Uterus (tissue), 4 donors: ENCODE results near the gene SRGAP1. TPM values are rescaled to one million over a fixed set of nuclear protein-coding genes. Genes with fewer than 3 reads are reported as not detected.

Experiments
- DNase-seq, 2 donors: peaks; one replicate each; pipeline ENCODE4 v3.0.0-alpha.2; 2019 to 2020
- H3K27ac ChIP-seq, 2 donors: fragments of 200-600 bp; sonication (generic); 1 replicate in 1 of 2; 2 replicates in 1 of 2; pipeline ENCODE4 v1.5.1; 2016 to 2018
- H3K27me3 ChIP-seq, 2 donors: fragments of 200-600 bp; sonication (generic); one replicate each; pipeline ENCODE4 v1.5.1; 2018 to 2019; ENCODE audit warnings: control low read depth in 1 of 2
- H3K36me3 ChIP-seq, 2 donors: fragments of 200-600 bp; sonication (generic); one replicate each; pipeline ENCODE4 v1.5.1; 2019; ENCODE audit warnings: control low read depth in 1 of 2
- H3K4me1 ChIP-seq, 2 donors: fragments of 200-600 bp; sonication (generic); one replicate each; pipeline ENCODE4 v1.5.1; 2018 to 2019; ENCODE audit warnings: control low read depth in 1 of 2
- H3K4me3 ChIP-seq, 2 donors: fragments of 200-600 bp; sonication (generic); 1 replicate in 1 of 2; 2 replicates in 1 of 2; pipeline ENCODE4 v1.5.1; 2018 to 2019; ENCODE audit warnings: mild to moderate bottlenecking in 1 of 2
- H3K9me3 ChIP-seq, 2 donors: fragments of 200-600 bp; sonication (generic); one replicate each; pipeline ENCODE4 v1.5.1; 2019; ENCODE audit warnings: control low read depth in 1 of 2
- POLR2A ChIP-seq, 2 donors: fragments of 450-650 bp; IDR thresholded peaks; one replicate each; pipeline ENCODE4 v1.6.1; 2016; ENCODE audit warnings: antibody characterized with exemption in 2 of 2, mild to moderate bottlenecking in 1 of 2, moderate library complexity in 1 of 2
- intact Hi-C: fragments of 100-400 bp; cut with DNase I; formaldehyde crosslinking; loops from one replicate; pipeline ENCODE4 v1.15.1; 2023; ENCODE audit warnings: low total_unique reads
- total RNA-seq, 4 donors: library from RNA; depleted of rRNA in 3 of 4; stranded (reverse); fragments of >200 nt in 3 of 4; gene quantifications; one replicate each; pipeline versions ENCODE4 v1.1.0 to v1.2.4, GENCODE V29; 2014 to 2023
- TF ChIP-seq, protein P1 (sequence below), 4 experiments: fragments of 200-600 bp in 2 of 4; fragments of 450-650 bp in 2 of 4; sonication (generic) in 2 of 4; IDR thresholded peaks; one replicate each; pipeline ENCODE4 v1.5.1; 2016 to 2019; ENCODE audit warnings: antibody characterized with exemption in 4 of 4, mild to moderate bottlenecking in 2 of 4, moderate library complexity in 1 of 4
- donor health status: DM: yes; HTN: yes; CAD: no.

The SRGAP1 gene
- total RNA-seq, 4 donors from 2014 or later: 10.0 to 23.0 (median 14.8) TPM

DNA sequence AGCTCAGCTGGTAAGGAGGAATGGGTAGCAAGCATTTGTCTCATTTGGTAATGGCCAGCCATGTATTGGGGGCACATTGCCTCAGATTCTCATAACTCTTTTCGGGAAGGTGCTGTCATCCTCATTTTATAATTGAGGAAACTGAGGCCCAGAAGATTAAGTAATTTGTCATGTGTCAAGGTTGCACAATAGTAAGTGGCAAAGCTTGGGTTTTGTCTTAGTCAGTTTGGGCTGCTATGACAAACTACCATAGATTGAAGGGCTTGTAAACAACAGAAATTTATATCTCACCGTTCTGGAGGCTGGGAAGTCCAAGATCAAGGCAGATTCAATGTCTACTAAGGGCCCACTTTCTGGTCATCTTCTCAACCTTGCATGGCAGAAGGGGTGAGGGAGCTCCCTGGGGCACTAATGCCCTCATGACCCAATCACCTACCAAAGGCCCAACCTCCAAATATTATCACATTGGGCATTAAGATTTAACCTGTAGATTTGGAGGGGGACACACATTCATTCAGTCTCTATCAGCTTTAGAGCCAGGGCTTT lies 99.6 kb downstream of the SRGAP1 start:
- H3K27ac ChIP-seq: no peak overlapping the region
- H3K9me3 ChIP-seq: no peaks in the 10 kb centered on the region
- DNase-seq: no peak
- TF ChIP-seq, protein P1, sequence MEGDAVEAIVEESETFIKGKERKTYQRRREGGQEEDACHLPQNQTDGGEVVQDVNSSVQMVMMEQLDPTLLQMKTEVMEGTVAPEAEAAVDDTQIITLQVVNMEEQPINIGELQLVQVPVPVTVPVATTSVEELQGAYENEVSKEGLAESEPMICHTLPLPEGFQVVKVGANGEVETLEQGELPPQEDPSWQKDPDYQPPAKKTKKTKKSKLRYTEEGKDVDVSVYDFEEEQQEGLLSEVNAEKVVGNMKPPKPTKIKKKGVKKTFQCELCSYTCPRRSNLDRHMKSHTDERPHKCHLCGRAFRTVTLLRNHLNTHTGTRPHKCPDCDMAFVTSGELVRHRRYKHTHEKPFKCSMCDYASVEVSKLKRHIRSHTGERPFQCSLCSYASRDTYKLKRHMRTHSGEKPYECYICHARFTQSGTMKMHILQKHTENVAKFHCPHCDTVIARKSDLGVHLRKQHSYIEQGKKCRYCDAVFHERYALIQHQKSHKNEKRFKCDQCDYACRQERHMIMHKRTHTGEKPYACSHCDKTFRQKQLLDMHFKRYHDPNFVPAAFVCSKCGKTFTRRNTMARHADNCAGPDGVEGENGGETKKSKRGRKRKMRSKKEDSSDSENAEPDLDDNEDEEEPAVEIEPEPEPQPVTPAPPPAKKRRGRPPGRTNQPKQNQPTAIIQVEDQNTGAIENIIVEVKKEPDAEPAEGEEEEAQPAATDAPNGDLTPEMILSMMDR (IDR thresholded peaks at IDR 0.05): no peak
- TF ChIP-seq POLR2A (IDR thresholded peaks at IDR 0.05): no peak
- no peaks in the 10 kb centered on the region for H3K4me1 ChIP-seq
- intact Hi-C loops: no loop called here
- H3K36me3 ChIP-seq: peaks cover 0 to 2% of the 10 kb centered on the region in 2 donors
- H3K4me3 ChIP-seq: no peak overlapping the region
- H3K27me3 ChIP-seq: no peaks in the 10 kb centered on the region

DNA sequence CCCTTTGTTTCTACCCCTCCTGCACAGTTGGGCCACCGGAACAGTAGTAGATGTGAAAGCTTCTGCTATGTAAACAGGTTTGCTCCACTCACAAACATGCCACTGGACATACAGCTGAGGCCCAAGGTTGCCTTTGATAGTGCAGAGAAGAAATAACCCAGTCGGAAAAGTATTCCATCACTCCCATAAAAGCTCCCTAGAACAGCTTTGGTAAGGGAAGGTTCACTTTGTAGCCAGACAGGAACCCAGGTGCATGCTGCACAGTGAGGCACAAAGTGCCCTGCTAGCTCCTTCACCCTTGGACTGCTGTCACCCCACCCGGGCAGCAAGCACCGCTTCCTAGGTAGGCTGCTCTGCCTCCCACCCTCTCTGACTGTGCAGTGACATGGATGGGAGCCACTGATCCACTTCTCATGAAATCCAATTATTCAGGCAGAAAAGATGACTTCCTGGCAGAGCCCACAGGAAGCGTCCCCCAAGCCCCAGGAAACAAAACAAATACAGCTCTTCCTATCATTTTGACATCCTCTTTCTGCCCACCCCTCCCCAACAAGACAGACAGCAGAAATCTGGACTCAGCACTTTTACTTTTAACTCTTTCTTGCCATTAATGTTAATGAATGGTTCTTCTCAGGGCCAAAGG lies 100.2 kb downstream of the SRGAP1 start:
- H3K36me3 ChIP-seq: peaks cover 0 to 2% of the 10 kb centered on the region in 2 donors
- H3K4me1 ChIP-seq: no peaks in the 10 kb centered on the region
- no peaks in the 10 kb centered on the region for H3K27me3 ChIP-seq
- intact Hi-C loops: no loop called here
- TF ChIP-seq POLR2A (IDR thresholded peaks at IDR 0.05): no peak
- TF ChIP-seq, protein P1 (IDR thresholded peaks at IDR 0.05): no peak
- H3K4me3 ChIP-seq: no peak overlapping the region
- H3K9me3 ChIP-seq: no peaks in the 10 kb centered on the region
- DNase-seq: no peak
- H3K27ac ChIP-seq: no peak overlapping the region

DNA sequence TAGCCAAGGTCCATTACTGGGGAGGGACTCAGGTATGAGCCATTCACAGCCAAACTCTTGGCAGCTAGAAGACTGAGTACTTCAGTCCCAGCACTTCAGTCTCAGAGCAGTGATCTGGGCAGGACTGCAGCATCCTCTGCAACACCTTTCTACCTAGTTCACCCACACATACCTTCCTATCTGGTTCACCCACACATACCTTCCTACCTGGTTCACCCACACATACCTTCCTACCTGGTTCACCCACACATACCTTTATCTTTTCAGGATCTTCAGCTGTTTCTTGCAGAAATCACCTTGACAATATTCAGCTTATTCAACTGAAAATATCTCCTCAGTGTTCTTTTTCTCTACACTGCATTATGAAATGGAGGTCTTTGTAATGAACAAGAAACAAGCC lies 101.3 kb downstream of the SRGAP1 start:
- Histone ChIP-seq H3K27me3 (no peaks in the 10 kb centered on the region), H3K9me3 (no peaks in the 10 kb centered on the region), H3K27ac (no peak overlapping the region), H3K4me3 (no peak overlapping the region), H3K36me3 (peaks cover 0 to 2% of the 10 kb centered on the region in 2 donors), H3K4me1 (no peaks in the 10 kb centered on the region)
- DNase-seq: no peak
- TF ChIP-seq, protein P1 (IDR thresholded peaks at IDR 0.05): no peak
- TF ChIP-seq POLR2A (IDR thresholded peaks at IDR 0.05): no peak
- intact Hi-C loops: no loop called here

DNA sequence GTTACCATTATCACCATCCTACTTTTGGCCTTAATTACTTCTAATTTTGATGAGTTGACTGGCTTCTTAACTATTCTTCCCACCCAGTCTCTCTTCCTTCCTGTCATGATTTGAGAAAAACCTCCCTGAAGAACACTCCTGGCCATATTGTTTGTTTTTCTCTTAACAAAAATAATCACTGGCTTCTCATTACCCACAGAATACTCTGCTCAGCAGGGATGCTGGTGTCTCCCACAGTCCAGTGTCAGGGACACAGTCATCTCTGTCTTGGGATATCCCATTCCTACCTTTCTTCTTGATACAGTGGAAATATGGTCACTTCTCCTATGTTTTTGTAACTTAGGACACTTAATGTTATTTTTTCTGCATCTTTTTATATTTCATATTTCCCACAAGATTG lies 103.7 kb downstream of the SRGAP1 start:
- H3K27me3 ChIP-seq: no peaks in the 10 kb centered on the region
- DNase-seq: no peak
- H3K27ac ChIP-seq: no peak overlapping the region
- TF ChIP-seq, protein P1 (IDR thresholded peaks at IDR 0.05): no peak
- TF ChIP-seq POLR2A (IDR thresholded peaks at IDR 0.05): no peak
- no peaks in the 10 kb centered on the region for H3K9me3 ChIP-seq
- no peak overlapping the region for H3K4me3 ChIP-seq
- intact Hi-C loops: no loop called here
- no peaks in the 10 kb centered on the region for H3K4me1 ChIP-seq
- H3K36me3 ChIP-seq: no peaks in the 10 kb centered on the region

DNA sequence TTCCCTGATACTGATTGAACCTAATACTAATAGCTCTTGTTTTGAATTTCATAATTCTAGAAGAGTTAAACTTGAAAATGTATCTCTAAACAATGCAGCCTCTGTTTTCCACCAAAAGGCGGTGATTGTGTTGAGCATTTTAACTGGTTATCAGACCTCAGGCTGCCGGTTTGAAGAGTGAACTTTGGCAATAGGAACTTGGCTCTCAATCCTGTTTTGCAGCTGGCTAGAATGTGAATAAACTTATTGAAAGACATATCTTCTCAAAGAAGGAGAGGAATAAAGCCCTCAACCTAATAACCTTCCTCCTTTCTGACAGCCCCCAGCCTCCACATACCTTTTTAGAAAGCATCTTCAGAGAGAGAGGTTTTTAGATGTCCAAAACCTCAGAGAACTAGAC lies 105.4 kb downstream of the SRGAP1 start:
- intact Hi-C loops: no loop called here

More for the DNA sequence above, 105.4 kb downstream of the SRGAP1 start:
- no peak for DNase-seq
- Histone ChIP-seq H3K36me3 (no peaks in the 10 kb centered on the region), H3K4me1 (peaks cover 0 to 2% of the 10 kb centered on the region in 2 donors), H3K27me3 (no peaks in the 10 kb centered on the region), H3K4me3 (no peak overlapping the region), H3K27ac (peak overlapping the region; percentile 18 to 33), H3K9me3 (no peaks in the 10 kb centered on the region)
- no peak for TF ChIP-seq POLR2A (IDR thresholded peaks at IDR 0.05)
- TF ChIP-seq, protein P1 (IDR thresholded peaks at IDR 0.05): no peak
